Spinal cord (tissue), 10 donors: ENCODE data around the gene PHLDA2. TPM values are rescaled to one million over a fixed set of nuclear protein-coding genes. Genes with fewer than 3 reads are reported as not detected.
"Not testable (repeated sequence)": the region's sequence is repeated elsewhere in the genome, so short reads cannot be mapped to it uniquely, and the experiment has no call there.

Experiments used
- DNase-seq, 6 donors: peaks; one replicate each; pipeline versions ENCODE4 v3.0.0 to v3.0.0-alpha.2; 2013 to 2015; ENCODE audit warnings: low spot score in 6 of 6, low read depth in 4 of 6
- H3K27ac ChIP-seq: one replicate; pipeline ENCODE4 v1.5.1; 2013; ENCODE audit warnings: low read depth, low read length, control low read depth
- H3K27me3 ChIP-seq: one replicate; pipeline ENCODE4 v1.6.1; 2013; ENCODE audit warnings: low read length; ENCODE audit not compliant: control insufficient read depth, insufficient read depth
- H3K36me3 ChIP-seq: one replicate; pipeline ENCODE4 v1.6.1; 2013; ENCODE audit warnings: low read length; ENCODE audit not compliant: control insufficient read depth, insufficient read depth
- H3K4me1 ChIP-seq: one replicate; pipeline ENCODE4 v1.6.1; 2013; ENCODE audit warnings: low read length; ENCODE audit not compliant: control insufficient read depth, insufficient read depth
- H3K4me3 ChIP-seq: one replicate; pipeline ENCODE4 v1.5.1; 2013; ENCODE audit warnings: low read depth, low read length, control low read depth
- H3K9me3 ChIP-seq: one replicate; pipeline ENCODE4 v1.6.1; 2013; ENCODE audit warnings: low read length; ENCODE audit not compliant: control insufficient read depth, insufficient read depth
- WGBS: methylation state at CpG from one replicate; pipeline ENCODE4 v1.1.5; 2013; ENCODE audit warnings: missing lambda C conversion rate; ENCODE audit not compliant: insufficient coverage; 5-methylcytosine and 5-hydroxymethylcytosine counted together
- polyA plus RNA-seq, 2 donors: library from polyadenylated mRNA; unstranded; fragments of 120-200 nt; gene quantifications; one replicate each; pipeline ENCODE4 v1.2.1, GENCODE V29; 2013; ENCODE audit not compliant: insufficient read length in 2 of 2
- total RNA-seq, 2 donors: library from RNA; depleted of rRNA in 1 of 2; stranded (reverse); fragments of 120-200 nt in 1 of 2; fragments of >200 nt in 1 of 2; gene quantifications; one replicate each; pipeline versions ENCODE4 v1.2.3 to v1.2.4, GENCODE V29; 2013 to 2014
- donor health status: healthy.

Gene PHLDA2
- total and polyA plus RNA-seq, 4 donors: 0.30 to 2.8 (median 1.4) TPM

DNA sequence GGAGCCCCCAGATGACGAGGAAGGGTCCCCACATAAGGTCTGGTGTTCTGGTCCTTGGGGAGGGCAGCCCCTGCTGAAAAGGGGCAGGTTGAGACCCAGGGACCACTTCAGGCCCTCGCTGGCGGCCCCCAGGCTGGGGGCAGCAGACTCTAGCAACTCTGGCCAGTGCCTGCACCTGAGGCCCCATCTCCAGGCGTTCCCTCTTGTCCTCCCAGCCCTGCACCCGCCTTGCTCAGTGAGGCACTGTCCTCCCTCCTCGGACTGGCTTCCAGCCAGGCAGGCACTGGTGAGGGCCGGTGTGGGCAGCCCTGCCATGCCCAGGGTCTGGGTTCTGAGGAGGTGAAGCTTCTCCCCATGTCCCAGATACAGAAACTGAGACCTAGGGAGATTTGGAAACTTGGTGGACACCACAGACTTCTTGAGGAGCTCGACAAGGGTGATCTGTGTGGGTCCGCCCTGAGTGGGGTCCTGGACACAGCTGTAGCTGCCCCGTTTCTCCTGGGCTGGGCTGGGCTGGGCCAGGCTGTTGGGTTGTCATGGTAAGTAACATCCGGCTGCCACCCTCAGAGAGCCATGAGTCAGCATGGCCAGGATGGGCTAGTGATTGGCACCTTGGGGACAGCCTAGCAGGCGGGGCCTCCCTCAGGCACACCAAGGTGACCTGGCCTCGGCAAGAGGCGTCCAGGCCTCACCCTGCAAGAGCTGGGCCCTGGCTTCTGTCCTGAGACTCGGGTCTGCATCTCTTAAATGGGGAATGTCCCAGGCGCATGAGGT, 11.1 kb upstream of the PHLDA2 start:
- H3K36me3 ChIP-seq: peaks cover 45% of the 10 kb centered on the region
- H3K4me3 ChIP-seq: no peak overlapping the region
- peaks cover 11% of the 10 kb centered on the region for H3K4me1 ChIP-seq
- no peak for DNase-seq
- no peak overlapping the region for H3K27ac ChIP-seq
- H3K27me3 ChIP-seq: no peaks in the 10 kb centered on the region
- H3K9me3 ChIP-seq: peaks cover 5% of the 10 kb centered on the region
- 78% methylated on average over 14 of the region's 16 CpGs for WGBS

GRCh38 chr11:2938458-2939418, 9.5 kb upstream of the PHLDA2 start:
- not testable (repeated sequence) for H3K4me3 ChIP-seq, H3K9me3 ChIP-seq, H3K27ac ChIP-seq, H3K27me3 ChIP-seq, H3K4me1 ChIP-seq, DNase-seq
- H3K36me3 ChIP-seq: peaks cover 31% of the 10 kb centered on the region
- 96% methylated on average over 16 of the region's 20 CpGs for WGBS

DNA sequence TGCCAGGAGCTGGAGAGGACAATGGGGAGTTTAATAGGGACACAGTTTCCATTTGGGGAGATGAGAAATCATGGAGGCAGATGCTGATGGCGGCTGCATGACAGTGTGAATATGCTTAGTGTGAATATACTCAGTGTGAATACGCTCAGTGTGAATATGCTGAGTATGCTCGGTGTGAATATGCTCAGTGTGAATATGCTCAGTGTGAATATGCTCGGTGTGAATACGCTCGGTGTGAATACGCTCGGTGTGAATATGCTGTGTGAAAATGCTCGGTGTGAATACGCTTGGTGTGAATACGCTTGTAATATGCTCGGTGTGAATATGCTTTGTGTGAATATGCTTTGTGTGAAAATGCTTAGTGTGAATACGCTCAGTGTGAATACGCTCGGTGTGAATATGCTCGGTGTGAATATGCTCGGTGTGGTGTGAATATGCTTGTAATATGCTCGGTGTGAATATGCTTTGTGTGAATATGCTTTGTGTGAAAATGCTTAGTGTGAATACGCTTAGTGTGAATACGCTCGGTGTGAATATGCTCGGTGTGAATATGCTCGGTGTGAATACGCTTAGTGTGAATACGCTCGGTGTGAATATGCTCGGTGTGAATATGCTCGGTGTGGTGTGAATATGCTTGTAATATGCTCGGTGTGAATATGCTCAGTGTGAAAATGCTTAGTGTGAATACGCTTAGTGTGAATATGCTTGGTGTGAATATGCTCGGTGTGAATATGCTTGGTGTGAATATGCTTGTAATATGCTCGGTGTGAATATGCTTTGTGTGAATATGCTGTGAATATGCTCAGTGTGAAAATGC, 8.6 kb upstream of the PHLDA2 start:
- not testable (repeated sequence) for DNase-seq, H3K27me3 ChIP-seq, H3K27ac ChIP-seq, H3K9me3 ChIP-seq, H3K4me1 ChIP-seq, H3K4me3 ChIP-seq
- H3K36me3 ChIP-seq: peaks cover 26% of the 10 kb centered on the region
- WGBS: 100% methylated on average over 3 of the region's 32 CpGs

GRCh38 chr11:2934611-2935239, 5.5 kb upstream of the PHLDA2 start:
- Histone ChIP-seq H3K27ac (no peak overlapping the region), H3K27me3 (peaks cover 21% of the 10 kb centered on the region), H3K4me3 (no peak overlapping the region), H3K9me3 (peaks cover 5% of the 10 kb centered on the region), H3K36me3 (peaks cover 5% of the 10 kb centered on the region), H3K4me1 (peaks cover 21% of the 10 kb centered on the region)
- no peak for DNase-seq
- 75% methylated on average over 9 of the region's 14 CpGs for WGBS

- peaks cover 5% of the 10 kb centered on the region for H3K36me3 ChIP-seq
- no peak for DNase-seq
- H3K9me3 ChIP-seq: peaks cover 5% of the 10 kb centered on the region
- 98% methylated on average over 4 of the region's 7 CpGs for WGBS
- no peak overlapping the region for H3K4me3 ChIP-seq
- H3K27ac ChIP-seq: no peak overlapping the region
- H3K4me1 ChIP-seq: peaks cover 23% of the 10 kb centered on the region
- H3K27me3 ChIP-seq: peaks cover 26% of the 10 kb centered on the region
Measured at GRCh38 chr11:2934021-2934550, 4.9 kb upstream of the PHLDA2 start.

GRCh38 chr11:2933375-2934020, 4.3 kb upstream of the PHLDA2 start:
- Histone ChIP-seq H3K27ac (no peak overlapping the region), H3K36me3 (peaks cover 5% of the 10 kb centered on the region), H3K9me3 (peaks cover 5% of the 10 kb centered on the region), H3K27me3 (peaks cover 31% of the 10 kb centered on the region), H3K4me1 (peaks cover 28% of the 10 kb centered on the region), H3K4me3 (no peak overlapping the region)
- 60% methylated on average over 12 of the region's 12 CpGs for WGBS
- no peak for DNase-seq

GRCh38 chr11:2932850-2933251, 3.6 kb upstream of the PHLDA2 start:
- H3K27ac ChIP-seq: no peak overlapping the region
- 72% methylated on average over 15 of the region's 15 CpGs for WGBS
- H3K36me3 ChIP-seq: peaks cover 5% of the 10 kb centered on the region
- H3K4me1 ChIP-seq: peaks cover 33% of the 10 kb centered on the region
- DNase-seq: no peak
- no peak overlapping the region for H3K4me3 ChIP-seq
- peaks cover 5% of the 10 kb centered on the region for H3K9me3 ChIP-seq
- peaks cover 38% of the 10 kb centered on the region for H3K27me3 ChIP-seq

DNA sequence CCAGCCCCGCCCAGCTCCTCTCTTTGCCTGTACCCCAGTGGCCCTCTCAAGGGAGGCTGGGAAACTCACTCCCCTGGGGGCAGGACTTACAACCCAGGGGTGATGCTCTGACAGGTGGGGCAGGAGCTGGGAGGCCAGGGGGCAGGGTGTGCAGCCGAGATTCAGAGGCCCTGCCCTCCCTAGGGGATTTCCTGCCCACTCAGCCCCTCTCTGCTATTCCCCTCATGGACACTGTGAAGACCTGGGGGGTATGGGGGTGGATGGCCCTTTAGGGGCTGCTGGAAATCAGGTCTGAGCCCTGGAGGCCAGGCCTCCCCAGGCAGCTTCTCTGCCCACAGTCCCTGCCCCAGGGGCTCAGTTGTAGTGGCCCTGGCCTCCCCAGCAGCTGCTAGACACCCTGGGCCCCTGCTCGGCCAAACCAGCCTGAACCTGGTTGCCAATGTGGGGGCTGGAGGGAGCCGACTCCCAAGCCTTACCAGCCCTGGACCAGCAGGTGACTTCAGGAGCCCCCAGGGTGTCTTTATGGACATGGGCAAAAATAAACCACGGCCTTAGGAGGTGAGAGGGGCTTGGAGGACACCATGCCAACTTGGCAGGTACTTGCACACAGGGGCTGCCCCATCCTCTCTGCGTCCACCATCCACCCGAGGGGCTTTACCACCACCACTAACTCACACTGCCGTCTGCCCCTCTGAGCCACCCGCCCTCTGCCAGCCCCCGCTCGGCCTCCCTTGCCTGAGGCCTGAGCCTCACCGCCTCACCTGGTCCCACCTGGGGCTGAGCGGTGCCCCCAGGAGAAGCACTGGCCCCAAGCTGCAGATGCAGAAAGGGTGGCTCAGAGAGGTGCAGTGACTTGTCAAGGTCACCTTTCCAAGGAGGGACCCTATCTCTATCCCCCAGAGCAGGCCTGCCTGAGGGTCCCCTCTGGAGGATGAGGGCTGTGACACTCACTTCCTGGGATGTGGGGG, 2.8 kb upstream of the PHLDA2 start:
- H3K27ac ChIP-seq: no peak overlapping the region
- H3K4me1 ChIP-seq: peaks cover 33% of the 10 kb centered on the region
- peaks cover 46% of the 10 kb centered on the region for H3K27me3 ChIP-seq
- peaks cover 5% of the 10 kb centered on the region for H3K36me3 ChIP-seq
- DNase-seq: no peak
- no peak overlapping the region for H3K4me3 ChIP-seq
- WGBS: 79% methylated on average over 10 of the region's 13 CpGs
- no peaks in the 10 kb centered on the region for H3K9me3 ChIP-seq
